ACC112 (cell line): ENCODE data around the gene RNF44.

Experiments used
- H2AFZ ChIP-seq: fragments of 200-600 bp; sonication (generic); one replicate; pipeline ENCODE4 v1.6.0; 2017; ENCODE audit warnings: antibody characterized with exemption, low read length; ENCODE audit not compliant: unreplicated experiment
- H3K27ac ChIP-seq: fragments of 200-600 bp; sonication (generic); 2 replicates; pipeline ENCODE4 v1.5.1; 2014; ENCODE audit warnings: low read depth, mild to moderate bottlenecking, antibody characterized with exemption, low read length, moderate library complexity
- H3K27me3 ChIP-seq: fragments of 200-600 bp; sonication (generic); 2 replicates; pipeline ENCODE4 v1.6.1; 2014; ENCODE audit warnings: mild to moderate bottlenecking, antibody characterized with exemption, low read length, moderate library complexity, mixed read lengths; ENCODE audit not compliant: insufficient read depth
- H3K36me3 ChIP-seq: fragments of 200-600 bp; sonication (generic); 2 replicates; pipeline ENCODE4 v1.6.1; 2016; ENCODE audit warnings: mild to moderate bottlenecking, antibody characterized with exemption, low read length, moderate library complexity, mixed read lengths; ENCODE audit not compliant: insufficient read depth
- H3K4me1 ChIP-seq: fragments of 200-600 bp; sonication (generic); one replicate; pipeline ENCODE4 v1.6.1; 2016; ENCODE audit warnings: low read length, mixed read lengths; ENCODE audit not compliant: insufficient read depth, unreplicated experiment, control insufficient read depth
- H3K4me3 ChIP-seq: fragments of 200-600 bp; sonication (generic); 2 replicates; pipeline ENCODE4 v1.5.1; 2014; ENCODE audit warnings: mild to moderate bottlenecking, low read depth, low read length
- H3K79me2 ChIP-seq: fragments of 200-600 bp; sonication (generic); one replicate; pipeline ENCODE4 v1.6.0; 2016; ENCODE audit warnings: low read length; ENCODE audit not compliant: control insufficient read depth, unreplicated experiment, insufficient read depth

Gene RNF44

DNA sequence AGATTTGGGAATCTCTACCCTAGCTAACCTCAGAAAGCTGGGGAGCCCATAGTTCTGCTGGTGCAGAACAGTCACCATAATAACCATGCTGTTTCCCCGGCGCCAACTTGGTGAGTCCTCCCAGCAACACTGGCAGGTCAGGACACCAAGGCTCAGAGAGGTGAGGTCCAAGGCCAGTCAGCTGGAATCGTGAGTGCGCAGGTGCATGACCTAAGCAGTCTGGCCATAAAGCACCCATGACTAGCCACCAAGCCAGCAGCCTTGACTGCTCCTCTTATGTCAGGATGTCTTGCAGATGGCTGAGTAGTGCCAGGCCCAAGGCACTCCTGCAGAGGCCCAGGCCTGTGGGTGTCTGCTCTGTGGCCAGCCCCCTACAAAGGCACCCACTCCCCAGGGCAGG is 2.6 kb downstream of the RNF44 start:
- H3K4me3 ChIP-seq = no peak overlapping the region
- no peaks in the 10 kb centered on the region for H3K36me3 ChIP-seq
- H3K79me2 ChIP-seq = peaks cover 28% of the 10 kb centered on the region
- H3K4me1 ChIP-seq = peaks cover 39% of the 10 kb centered on the region
- H3K27me3 ChIP-seq = no peaks in the 10 kb centered on the region
- H2AFZ ChIP-seq = no peak overlapping the region
- H3K27ac ChIP-seq = no peak overlapping the region

GRCh38 chr5:176533894-176534611 is 3.1 kb downstream of the RNF44 start:
- Histone ChIP-seq H3K27me3 (no peaks in the 10 kb centered on the region), H3K36me3 (no peaks in the 10 kb centered on the region), H2AFZ (no peak overlapping the region), H3K4me1 (peaks cover 38% of the 10 kb centered on the region), H3K79me2 (peaks cover 28% of the 10 kb centered on the region), H3K4me3 (no peak overlapping the region), H3K27ac (no peak overlapping the region)

DNA sequence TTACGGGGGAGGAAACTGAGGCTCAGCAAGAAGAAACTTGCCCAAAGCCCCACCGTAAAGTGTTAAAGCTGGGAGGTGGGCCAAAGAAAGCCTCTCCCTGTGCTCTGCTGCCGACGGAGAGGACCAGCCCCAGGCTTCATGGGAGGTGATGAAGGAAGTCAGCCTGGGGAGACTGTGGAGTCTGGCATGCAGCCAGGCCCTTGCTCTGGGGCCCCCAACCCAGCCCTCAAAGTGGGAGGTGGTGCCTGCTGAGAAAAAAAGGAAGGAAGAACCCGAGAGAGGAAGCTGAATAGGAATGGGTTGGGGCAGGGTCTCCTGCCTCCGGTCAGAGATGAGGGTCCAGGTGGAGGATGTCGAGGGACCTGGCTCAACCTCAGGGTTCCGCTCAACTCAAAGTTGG is 3.8 kb downstream of the RNF44 start:
- H2AFZ ChIP-seq = no peak overlapping the region
- H3K27me3 ChIP-seq = no peaks in the 10 kb centered on the region
- H3K36me3 ChIP-seq = no peaks in the 10 kb centered on the region
- H3K4me3 ChIP-seq = no peak overlapping the region
- H3K79me2 ChIP-seq = peaks cover 28% of the 10 kb centered on the region
- H3K27ac ChIP-seq = no peak overlapping the region
- peaks cover 32% of the 10 kb centered on the region for H3K4me1 ChIP-seq

DNA sequence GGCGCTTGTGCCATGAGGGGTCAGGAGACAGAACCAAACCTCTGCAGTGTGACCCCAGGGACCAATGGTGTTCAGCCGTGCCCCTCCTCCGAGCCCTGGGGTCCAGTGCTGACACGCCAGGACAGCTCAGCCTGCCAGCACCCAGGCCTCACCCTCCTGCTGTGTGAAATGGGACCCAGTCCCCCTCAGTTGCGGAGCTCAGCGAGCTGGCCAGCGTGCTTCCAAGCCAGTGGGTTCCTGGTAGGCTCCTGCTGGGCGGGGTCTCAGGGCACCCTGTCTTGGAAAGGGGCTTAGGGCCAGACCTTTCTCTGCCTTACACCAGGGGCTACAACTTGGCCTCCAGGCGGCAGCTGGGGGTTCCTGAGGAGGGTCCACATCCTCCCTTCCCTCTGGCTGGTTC is 4.4 kb downstream of the RNF44 start:
- no peak overlapping the region for H2AFZ ChIP-seq
- peaks cover 29% of the 10 kb centered on the region for H3K4me1 ChIP-seq
- H3K27ac ChIP-seq = no peak overlapping the region
- H3K79me2 ChIP-seq = peaks cover 28% of the 10 kb centered on the region
- H3K4me3 ChIP-seq = no peak overlapping the region
- H3K36me3 ChIP-seq = no peaks in the 10 kb centered on the region
- no peaks in the 10 kb centered on the region for H3K27me3 ChIP-seq

GRCh38 chr5:176531902-176532493 is 5.2 kb downstream of the RNF44 start:
- peaks cover 29% of the 10 kb centered on the region for H3K4me1 ChIP-seq
- no peaks in the 10 kb centered on the region for H3K27me3 ChIP-seq
- no peaks in the 10 kb centered on the region for H3K36me3 ChIP-seq
- peaks cover 28% of the 10 kb centered on the region for H3K79me2 ChIP-seq
- no peak overlapping the region for H3K27ac ChIP-seq
- no peak overlapping the region for H2AFZ ChIP-seq
- H3K4me3 ChIP-seq = no peak overlapping the region

GRCh38 chr5:176530983-176531901 is 6.0 kb downstream of the RNF44 start:
- Histone ChIP-seq H3K4me3 (no peak overlapping the region), H3K27me3 (no peaks in the 10 kb centered on the region), H3K4me1 (peaks cover 29% of the 10 kb centered on the region), H2AFZ (no peak overlapping the region), H3K36me3 (no peaks in the 10 kb centered on the region), H3K79me2 (peaks cover 26% of the 10 kb centered on the region), H3K27ac (no peak overlapping the region)

- Histone ChIP-seq H2AFZ (no peak overlapping the region), H3K79me2 (peaks cover 18% of the 10 kb centered on the region), H3K27me3 (no peaks in the 10 kb centered on the region), H3K36me3 (no peaks in the 10 kb centered on the region), H3K27ac (no peak overlapping the region), H3K4me1 (peaks cover 26% of the 10 kb centered on the region), H3K4me3 (no peak overlapping the region)
These were observed 6.7 kb downstream of the RNF44 start for GRCh38 chr5:176530393-176530982.

DNA sequence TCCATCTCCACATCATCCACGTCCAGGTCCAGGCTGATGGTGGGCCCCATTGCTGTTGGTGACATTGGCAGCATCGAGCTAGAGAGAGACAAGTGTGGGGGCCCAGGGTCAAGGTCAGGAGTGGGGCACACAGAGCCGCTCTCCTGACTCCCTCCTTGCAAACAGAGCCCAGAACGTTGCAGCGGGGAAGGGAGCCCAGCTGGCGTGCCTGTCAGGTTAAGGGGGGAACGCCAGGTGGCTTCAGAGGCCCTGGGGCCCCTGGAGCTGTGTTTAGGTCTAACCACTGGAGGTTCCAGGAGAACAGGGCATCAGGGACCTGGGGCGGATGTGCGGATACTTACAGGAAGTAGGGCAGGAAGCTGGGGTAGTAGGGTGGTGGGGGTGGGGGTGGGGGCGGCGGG is 7.5 kb downstream of the RNF44 start:
- peaks cover 11% of the 10 kb centered on the region for H3K79me2 ChIP-seq
- no peaks in the 10 kb centered on the region for H3K27me3 ChIP-seq
- no peak overlapping the region for H2AFZ ChIP-seq
- H3K27ac ChIP-seq = no peak overlapping the region
- no peaks in the 10 kb centered on the region for H3K36me3 ChIP-seq
- peaks cover 19% of the 10 kb centered on the region for H3K4me1 ChIP-seq
- H3K4me3 ChIP-seq = no peak overlapping the region

DNA sequence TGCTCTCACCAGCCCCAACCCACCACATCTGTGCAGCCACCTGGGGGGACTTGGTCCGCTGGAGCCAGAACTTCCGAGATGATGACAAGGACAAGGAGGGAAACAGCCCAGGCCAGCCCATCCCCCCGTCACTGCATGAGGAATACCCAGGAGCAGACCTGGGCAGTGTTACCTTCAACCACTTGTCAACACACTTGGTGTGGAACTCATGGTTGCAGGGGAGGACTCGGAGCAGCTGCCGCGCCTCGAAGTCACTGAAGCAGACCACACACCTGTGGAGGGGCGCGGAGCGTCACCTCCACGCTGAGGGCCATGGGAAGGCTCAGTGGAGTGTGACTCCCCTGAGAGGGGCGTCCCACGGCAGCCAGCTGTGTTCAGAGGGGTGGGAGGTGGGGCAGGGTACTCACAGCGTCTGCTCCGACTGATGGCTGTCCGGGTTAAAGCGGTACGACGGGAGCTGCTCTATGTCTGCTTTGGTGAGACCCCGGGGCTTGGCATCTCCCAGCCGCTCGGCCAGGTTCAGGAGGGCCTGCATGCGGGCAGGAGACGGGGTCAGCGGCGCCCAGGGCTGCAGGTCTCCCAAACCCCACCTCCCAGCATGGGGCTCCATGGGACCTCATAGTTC is 8.0 kb downstream of the RNF44 start:
- Histone ChIP-seq H3K79me2 (peaks cover 7% of the 10 kb centered on the region), H3K4me1 (peaks cover 14% of the 10 kb centered on the region), H3K27me3 (no peaks in the 10 kb centered on the region), H3K36me3 (no peaks in the 10 kb centered on the region), H2AFZ (no peak overlapping the region), H3K27ac (no peak overlapping the region), H3K4me3 (no peak overlapping the region)

- H2AFZ ChIP-seq = no peak overlapping the region
- no peak overlapping the region for H3K27ac ChIP-seq
- H3K4me1 ChIP-seq = peaks cover 9% of the 10 kb centered on the region
- H3K4me3 ChIP-seq = no peak overlapping the region
- no peaks in the 10 kb centered on the region for H3K36me3 ChIP-seq
- peaks cover 2% of the 10 kb centered on the region for H3K79me2 ChIP-seq
- no peaks in the 10 kb centered on the region for H3K27me3 ChIP-seq
These were observed 8.5 kb downstream of the RNF44 start for GRCh38 chr5:176528761-176529115.
